Measurements from ENCODE around the gene MYO3B. TPM values are rescaled to one million over a fixed set of nuclear protein-coding genes. Genes with fewer than 3 reads are reported as not detected.

MYO3B gene
- total and polyA plus RNA-seq, 7 donors: 0.34 TPM; not detected in 6

DNA sequence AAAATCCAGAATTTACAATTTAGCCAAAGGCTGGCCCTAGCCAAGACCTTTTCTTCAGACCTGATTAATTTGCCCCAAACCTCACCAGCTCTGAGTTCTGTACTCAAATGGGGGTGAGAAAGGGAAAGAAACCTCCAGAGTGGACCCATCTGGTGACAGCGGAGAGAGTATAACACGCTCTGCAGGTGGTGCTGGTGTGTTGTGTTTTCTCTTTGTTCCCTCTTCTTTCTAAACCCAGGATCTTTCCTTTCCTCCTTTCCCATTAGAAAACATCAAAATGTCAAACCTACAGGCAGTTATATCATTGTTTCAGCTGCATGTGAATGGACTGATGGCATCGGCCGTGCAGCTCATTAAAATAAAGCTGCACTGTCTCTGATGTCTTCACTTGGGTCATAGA, 283.9 kb downstream of the MYO3B start:
- Histone ChIP-seq H3K9me3 (no peaks in the 10 kb centered on the region), H3K27ac (no peak overlapping the region), H3K4me1 (no peaks in the 10 kb centered on the region), H3K4me3 (no peak overlapping the region), H3K27me3 (peaks cover 0 to 4% (median 0%) of the 10 kb centered on the region in 3 donors), H3K36me3 (no peaks in the 10 kb centered on the region)
- no peak for DNase-seq
- 91 to 96% methylated on average over 4 of the region's 4 CpGs for WGBS, 2 donors
- TF ChIP-seq, protein P1, sequence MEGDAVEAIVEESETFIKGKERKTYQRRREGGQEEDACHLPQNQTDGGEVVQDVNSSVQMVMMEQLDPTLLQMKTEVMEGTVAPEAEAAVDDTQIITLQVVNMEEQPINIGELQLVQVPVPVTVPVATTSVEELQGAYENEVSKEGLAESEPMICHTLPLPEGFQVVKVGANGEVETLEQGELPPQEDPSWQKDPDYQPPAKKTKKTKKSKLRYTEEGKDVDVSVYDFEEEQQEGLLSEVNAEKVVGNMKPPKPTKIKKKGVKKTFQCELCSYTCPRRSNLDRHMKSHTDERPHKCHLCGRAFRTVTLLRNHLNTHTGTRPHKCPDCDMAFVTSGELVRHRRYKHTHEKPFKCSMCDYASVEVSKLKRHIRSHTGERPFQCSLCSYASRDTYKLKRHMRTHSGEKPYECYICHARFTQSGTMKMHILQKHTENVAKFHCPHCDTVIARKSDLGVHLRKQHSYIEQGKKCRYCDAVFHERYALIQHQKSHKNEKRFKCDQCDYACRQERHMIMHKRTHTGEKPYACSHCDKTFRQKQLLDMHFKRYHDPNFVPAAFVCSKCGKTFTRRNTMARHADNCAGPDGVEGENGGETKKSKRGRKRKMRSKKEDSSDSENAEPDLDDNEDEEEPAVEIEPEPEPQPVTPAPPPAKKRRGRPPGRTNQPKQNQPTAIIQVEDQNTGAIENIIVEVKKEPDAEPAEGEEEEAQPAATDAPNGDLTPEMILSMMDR (IDR thresholded peaks at IDR 0.05): peak in 1 of 4 experiments; percentile 4
- no peak for TF ChIP-seq POLR2AphosphoS5 (IDR thresholded peaks at IDR 0.05)
- TF ChIP-seq EP300 (IDR thresholded peaks at IDR 0.05): no peak
- no peak for TF ChIP-seq POLR2A (IDR thresholded peaks at IDR 0.05)
- intact Hi-C loops (cut with DNase I): loop anchor here (2.0 kb wide), 1 partner anchor 353 kb away; no protein-coding TSS in a partner anchor

DNA sequence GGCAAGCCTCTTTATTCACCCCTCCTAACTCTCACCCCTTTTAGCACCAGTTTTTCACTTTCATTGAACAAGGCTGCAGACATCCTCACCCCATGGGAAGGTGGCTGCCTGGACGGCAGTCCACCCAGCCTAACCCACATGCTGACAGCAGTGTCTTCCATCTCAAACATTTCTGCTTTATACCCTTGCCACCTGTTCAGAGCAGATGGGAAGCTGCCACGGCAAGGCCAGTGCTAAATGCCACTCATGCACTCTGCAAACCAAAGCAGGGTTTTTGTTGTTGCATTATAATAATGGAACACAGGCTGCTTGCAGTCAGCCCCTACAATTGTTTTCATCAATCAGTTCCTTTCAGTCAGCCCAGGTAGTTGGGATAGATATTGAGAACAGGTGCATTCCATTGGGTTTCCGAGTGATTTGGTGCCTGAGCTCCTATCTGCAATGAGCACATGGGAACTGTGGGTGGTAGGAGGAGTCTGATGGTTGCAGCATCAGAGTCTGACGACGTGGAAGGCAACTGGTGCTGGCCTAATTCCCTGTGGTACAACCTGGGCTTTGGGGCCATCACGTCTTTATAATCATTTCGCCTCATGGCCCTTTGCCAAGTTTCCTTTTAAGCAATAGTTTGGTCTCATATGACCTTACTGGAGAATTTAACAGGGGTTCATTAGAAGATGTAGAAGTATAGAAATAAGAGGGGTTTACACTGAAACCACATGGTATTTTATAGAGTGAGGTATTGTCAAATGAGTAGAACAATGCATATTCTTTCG, 284.7 kb downstream of the MYO3B start:
- intact Hi-C loops (cut with DNase I): loop anchor here (2.0 kb wide), 1 partner anchor 352 kb away; no protein-coding TSS in a partner anchor
- Histone ChIP-seq H3K27me3 (peaks cover 0 to 4% (median 0%) of the 10 kb centered on the region in 3 donors), H3K4me3 (no peak overlapping the region), H3K27ac (no peak overlapping the region), H3K36me3 (no peaks in the 10 kb centered on the region), H3K9me3 (no peaks in the 10 kb centered on the region), H3K4me1 (no peaks in the 10 kb centered on the region)
- DNase-seq: no peak
- TF ChIP-seq POLR2A (IDR thresholded peaks at IDR 0.05): no peak
- TF ChIP-seq EP300 (IDR thresholded peaks at IDR 0.05): no peak
- TF ChIP-seq POLR2AphosphoS5 (IDR thresholded peaks at IDR 0.05): no peak
- TF ChIP-seq, protein P1 (IDR thresholded peaks at IDR 0.05): no peak
- 59 to 73% methylated on average over 8 of the region's 8 CpGs for WGBS, 2 donors

DNA sequence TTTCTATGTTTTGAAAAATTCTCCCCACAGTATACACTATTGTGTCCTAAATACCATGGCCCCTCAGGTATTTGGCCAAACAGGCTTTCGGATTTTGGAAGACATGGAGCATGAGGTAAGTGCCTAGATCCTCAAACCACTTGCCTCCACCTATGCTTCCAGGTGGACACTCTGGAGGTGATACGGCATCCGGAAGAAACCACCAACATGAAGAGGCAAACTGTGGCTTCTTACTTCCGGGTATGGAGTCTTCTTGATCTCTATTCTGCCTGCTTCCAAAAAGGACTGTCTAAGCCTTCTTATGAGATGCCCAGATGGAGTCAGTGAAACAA, 285.2 kb downstream of the MYO3B start:
- no peak overlapping the region for H3K4me3 ChIP-seq
- intact Hi-C loops (cut with DNase I): loop anchor here (2.0 kb wide), 1 partner anchor 352 kb away; no protein-coding TSS in a partner anchor
- no peaks in the 10 kb centered on the region for H3K9me3 ChIP-seq
- H3K27me3 ChIP-seq: peaks cover 0 to 4% (median 0%) of the 10 kb centered on the region in 3 donors
- no peaks in the 10 kb centered on the region for H3K36me3 ChIP-seq
- TF ChIP-seq POLR2A (IDR thresholded peaks at IDR 0.05): no peak
- no peak for TF ChIP-seq EP300 (IDR thresholded peaks at IDR 0.05)
- TF ChIP-seq, protein P1 (IDR thresholded peaks at IDR 0.05): no peak
- TF ChIP-seq POLR2AphosphoS5 (IDR thresholded peaks at IDR 0.05): no peak
- 95% methylated on average over 4 of the region's 4 CpGs for WGBS, 2 donors
- H3K4me1 ChIP-seq: no peaks in the 10 kb centered on the region
- no peak for DNase-seq
- no peak overlapping the region for H3K27ac ChIP-seq

DNA sequence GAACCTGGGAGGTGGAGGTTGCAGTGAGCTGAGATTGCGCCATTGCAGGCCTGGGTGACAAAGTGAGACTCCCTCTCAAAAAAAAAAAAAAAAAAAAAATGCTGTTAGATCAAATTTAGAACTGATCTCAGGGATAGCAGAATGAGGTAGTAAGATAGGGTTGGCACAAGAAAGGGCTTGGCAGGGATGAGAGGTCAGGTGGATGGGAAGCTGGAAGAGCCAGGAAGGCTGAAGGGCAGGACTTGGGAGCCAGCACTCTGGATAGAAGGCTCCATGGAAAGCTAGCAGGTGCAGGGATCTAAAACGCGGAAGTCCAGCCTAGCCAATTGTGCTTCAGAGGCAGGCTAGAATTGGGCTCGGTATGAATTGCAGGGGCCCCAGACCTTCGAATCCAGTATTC, 286.3 kb downstream of the MYO3B start:
- 96% methylated on average over 5 of the region's 5 CpGs for WGBS, 2 donors
- TF ChIP-seq EP300 (IDR thresholded peaks at IDR 0.05) (no peak), POLR2AphosphoS5 (IDR thresholded peaks at IDR 0.05) (no peak), POLR2A (IDR thresholded peaks at IDR 0.05) (no peak)
- TF ChIP-seq, protein P1 (IDR thresholded peaks at IDR 0.05): no peak
- no peaks in the 10 kb centered on the region for H3K4me1 ChIP-seq
- DNase-seq: no peak
- no peak overlapping the region for H3K27ac ChIP-seq
- no peaks in the 10 kb centered on the region for H3K36me3 ChIP-seq
- intact Hi-C loops (cut with DNase I): no loop called here
- H3K9me3 ChIP-seq: no peaks in the 10 kb centered on the region
- H3K27me3 ChIP-seq: peaks cover 0 to 4% (median 0%) of the 10 kb centered on the region in 3 donors
- H3K4me3 ChIP-seq: no peak overlapping the region

Measured in sigmoid colon (tissue), 7 donors.